ENCODE data around the gene SMAD4. TPM values are rescaled to one million over a fixed set of nuclear protein-coding genes. Genes with fewer than 3 reads are reported as not detected.

Gene SMAD4
- total and polyA plus RNA-seq, 2 donors (not counting 3 experiments of a cell fraction or from before 2014, with no cell fraction given): 63.5 to 82.8 TPM

DNA sequence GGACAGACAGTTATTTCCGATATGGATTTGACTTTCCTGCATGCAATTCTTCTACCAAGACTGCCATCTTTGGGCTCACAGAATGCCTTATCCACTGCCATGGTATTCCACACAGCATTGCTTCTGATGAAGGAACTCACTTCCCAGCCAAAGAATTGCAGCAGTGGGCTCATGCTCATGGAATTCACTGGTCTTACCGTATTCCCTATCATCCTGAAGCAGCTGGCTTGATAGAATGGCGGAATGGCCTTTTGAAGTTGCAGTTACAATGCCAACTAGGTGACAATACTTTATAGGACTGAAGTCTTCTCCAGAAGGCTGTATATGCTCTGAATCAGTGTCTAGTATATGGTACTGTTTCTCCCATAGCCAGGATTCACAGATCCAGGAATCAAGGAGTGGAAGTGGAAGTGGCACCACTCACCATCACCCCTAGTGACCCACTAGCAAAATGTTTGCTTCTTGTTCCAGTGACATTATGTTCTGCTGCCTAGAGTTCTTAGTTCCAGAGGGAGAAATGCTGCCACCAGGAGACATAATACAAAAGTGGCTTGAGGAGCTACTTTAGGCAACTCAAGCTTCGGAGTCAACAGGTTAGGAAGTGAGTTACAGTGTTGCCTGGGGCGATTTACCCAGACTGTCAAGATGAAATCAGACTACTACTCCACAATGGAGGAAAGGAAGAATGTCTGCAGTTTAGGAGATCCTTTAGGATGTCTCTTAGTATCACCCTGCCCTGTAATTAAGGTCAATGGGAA, 23.8 kb upstream of the SMAD4 start:
- Histone ChIP-seq H3K27me3 (ENCODE audit: control insufficient read depth in 2 of 2, insufficient read depth in 2 of 2, low read length in 2 of 2) (no peaks in the 10 kb centered on the region), H3K79me2 (ENCODE audit: control insufficient read depth, insufficient read depth, low read length) (no peaks in the 10 kb centered on the region), H3K36me3 (ENCODE audit: control insufficient read depth in 2 of 2, extremely low read depth in 1 of 2, insufficient read depth in 2 of 2, low read length in 2 of 2) (no peaks in the 10 kb centered on the region), H3K4me1 (ENCODE audit: control insufficient read depth, extremely low read depth, insufficient read depth, low read length) (no peaks in the 10 kb centered on the region), H3K4me3 (replicated peaks in 1 of 3; ENCODE audit: insufficient read depth in 1 of 3, low read depth in 1 of 3, low read length in 3 of 3) (no peak overlapping the region), H3K4me2 (ENCODE audit: insufficient read depth, low read length) (no peak overlapping the region), H3K27ac (ENCODE audit: insufficient read depth, low read depth, low read length) (no peak overlapping the region), H4K20me1 (replicated peaks; ENCODE audit: control insufficient read depth, extremely low read depth, insufficient read depth, low read length) (no peaks in the 10 kb centered on the region), H3K9ac (replicated peaks; ENCODE audit: extremely low read depth, insufficient read depth, low read length) (no peak overlapping the region), H3K9me3 (replicated peaks; ENCODE audit: control insufficient read depth, insufficient read depth, low read length) (no peaks in the 10 kb centered on the region), H2AFZ (ENCODE audit: low read depth, low read length) (no peak overlapping the region), H3K9me1 (replicated peaks; ENCODE audit: control insufficient read depth, extremely low read depth, insufficient read depth, low read length) (no peaks in the 10 kb centered on the region)
- intact Hi-C loops (cut with micrococcal nuclease) (no loop called here), dilution Hi-C loops (cut with MboI; ENCODE audit: extremely low pct_ligation_motif_present, low sequenced_read_pairs) (no loop called here)
- FAIRE-seq (no peak), DNase-seq (ENCODE audit: low read depth, low spot score) (no peak)
- CTCF ChIA-PET: no interaction called here
- no peak for TF ChIP-seq FOS (IDR thresholded peaks at IDR 0.05; ENCODE audit: borderline replicate concordance, insufficient read depth, low read length)
- no peak for TF ChIP-seq MYC (IDR thresholded peaks at IDR 0.05; ENCODE audit: low read depth, low read length)
- TF ChIP-seq EZH2 (IDR thresholded peaks at IDR 0.05; ENCODE audit: borderline replicate concordance, low read depth, low read length, severe bottlenecking): no peak
- POLR2A ChIA-PET: no interaction called here
- no TSS peak for BruUV-seq (replicated peaks)

DNA sequence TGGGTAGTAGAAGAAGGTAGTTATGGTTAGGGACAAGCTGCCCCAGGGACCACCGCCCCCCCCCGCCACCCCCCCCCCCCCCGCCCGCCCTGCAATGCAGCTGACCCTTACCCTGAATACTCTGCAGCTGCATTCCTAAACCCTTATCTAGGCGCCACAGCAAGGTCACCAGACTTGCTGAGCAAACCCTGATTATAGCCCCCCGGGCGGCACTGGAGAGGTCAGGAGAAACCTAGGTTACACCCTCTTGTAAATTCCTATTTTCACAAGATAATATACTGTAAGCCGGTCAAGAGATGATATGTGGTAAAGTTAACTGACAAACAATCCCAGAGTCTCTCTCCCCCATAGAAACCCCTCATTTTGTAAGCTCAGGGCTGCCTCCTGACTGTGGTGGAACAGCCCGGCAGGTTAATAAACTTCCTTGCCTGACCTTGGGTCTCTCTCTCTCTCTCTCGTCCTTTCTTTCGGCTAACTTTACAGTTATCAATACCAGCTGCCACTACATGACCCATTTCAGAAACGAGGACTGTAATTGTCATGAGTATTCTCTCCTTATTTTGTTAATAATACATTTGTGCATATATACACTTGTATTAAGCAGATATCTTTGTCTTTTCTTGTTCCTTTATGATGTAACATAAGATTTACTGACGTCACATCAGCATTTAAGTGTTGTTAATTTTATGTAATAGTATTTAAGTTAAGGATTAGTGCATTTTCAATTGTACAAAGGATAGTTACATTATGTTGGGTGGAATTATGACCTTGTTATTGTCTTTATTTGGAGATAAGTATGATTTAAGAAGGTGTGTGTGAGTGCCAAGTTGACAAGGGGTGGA, 22.8 kb upstream of the SMAD4 start:
- H2AFZ ChIP-seq (ENCODE audit: low read depth, low read length): no peak overlapping the region
- intact Hi-C loops (cut with micrococcal nuclease) (no loop called here), dilution Hi-C loops (cut with MboI; ENCODE audit: extremely low pct_ligation_motif_present, low sequenced_read_pairs) (no loop called here)
- DNase-seq (ENCODE audit: low read depth, low spot score) (no peak), FAIRE-seq (no peak)
- no peak for TF ChIP-seq CTCF (IDR thresholded peaks at IDR 0.05; ENCODE audit: extremely low read depth in 1 of 2, insufficient read depth in 1 of 2, low read depth in 1 of 2, low read length in 2 of 2)
- TF ChIP-seq JUN (IDR thresholded peaks at IDR 0.05; ENCODE audit: borderline replicate concordance, insufficient read depth, insufficient read length, low read depth): no peak
- no peak for TF ChIP-seq GATA2 (IDR thresholded peaks at IDR 0.05; ENCODE audit: insufficient read depth, insufficient read length, low read depth, low read length)
- no peak overlapping the region for H3K9ac ChIP-seq (replicated peaks; ENCODE audit: extremely low read depth, insufficient read depth, low read length)
- ChIA-PET CTCF (no interaction called here), POLR2A (no interaction called here)
- H3K27ac ChIP-seq (ENCODE audit: insufficient read depth, low read depth, low read length): no peak overlapping the region
- no peak overlapping the region for H3K4me2 ChIP-seq (ENCODE audit: insufficient read depth, low read length)
- H3K9me3 ChIP-seq (replicated peaks; ENCODE audit: control insufficient read depth, insufficient read depth, low read length): no peaks in the 10 kb centered on the region
- no peaks in the 10 kb centered on the region for H3K36me3 ChIP-seq (ENCODE audit: control insufficient read depth in 2 of 2, extremely low read depth in 1 of 2, insufficient read depth in 2 of 2, low read length in 2 of 2)
- H3K4me1 ChIP-seq (ENCODE audit: control insufficient read depth, extremely low read depth, insufficient read depth, low read length): no peaks in the 10 kb centered on the region
- no peaks in the 10 kb centered on the region for H4K20me1 ChIP-seq (replicated peaks; ENCODE audit: control insufficient read depth, extremely low read depth, insufficient read depth, low read length)
- no peaks in the 10 kb centered on the region for H3K27me3 ChIP-seq (ENCODE audit: control insufficient read depth in 2 of 2, insufficient read depth in 2 of 2, low read length in 2 of 2)
- H3K9me1 ChIP-seq (replicated peaks; ENCODE audit: control insufficient read depth, extremely low read depth, insufficient read depth, low read length): no peaks in the 10 kb centered on the region
- no peaks in the 10 kb centered on the region for H3K79me2 ChIP-seq (ENCODE audit: control insufficient read depth, insufficient read depth, low read length)
- BruUV-seq (replicated peaks): no TSS peak
- H3K4me3 ChIP-seq (replicated peaks in 1 of 3; ENCODE audit: insufficient read depth in 1 of 3, low read depth in 1 of 3, low read length in 3 of 3): no peak overlapping the region
